Measurements from ENCODE around the gene SLC30A10.
"Not testable (repeated sequence)": the region's sequence is repeated elsewhere in the genome, so short reads cannot be mapped to it uniquely, and the experiment has no call there.

SLC30A10 gene

GRCh38 chr1:219927298-219927955 is 930 bp downstream of the SLC30A10 start:
- no peak for DNase-seq

GRCh38 chr1:219926363-219926998 is 1.9 kb downstream of the SLC30A10 start:
- no peak for DNase-seq

- DNase-seq = no peak
Measured at GRCh38 chr1:219924342-219924741, 4.0 kb downstream of the SLC30A10 start.

- no peak for DNase-seq
Measured at GRCh38 chr1:219917851-219918466, 10.4 kb downstream of the SLC30A10 start.

GRCh38 chr1:219917281-219917680 is 11.1 kb downstream of the SLC30A10 start:
- no peak for DNase-seq

GRCh38 chr1:219916257-219916656 is 12.1 kb downstream of the SLC30A10 start:
- no peak for DNase-seq

GRCh38 chr1:219913005-219913770 is 15.2 kb downstream of the SLC30A10 start:
- no peak for DNase-seq

GRCh38 chr1:219910716-219911115 is 17.6 kb downstream of the SLC30A10 start:
- no peak for DNase-seq

GRCh38 chr1:219909476-219909875 is 18.9 kb downstream of the SLC30A10 start:
- DNase-seq = no peak

GRCh38 chr1:219908170-219908569 is 20.2 kb downstream of the SLC30A10 start:
- DNase-seq = no peak

- DNase-seq = no peak
Measured at GRCh38 chr1:219907772-219908070, 20.6 kb downstream of the SLC30A10 start.

- DNase-seq = peak in 1 of 2 donors; percentile 47
Measured at GRCh38 chr1:219906924-219907771, 21.2 kb downstream of the SLC30A10 start.

GRCh38 chr1:219906565-219906923 is 21.8 kb downstream of the SLC30A10 start:
- DNase-seq = not testable (repeated sequence)

GRCh38 chr1:219905524-219905923 is 22.8 kb downstream of the SLC30A10 start:
- no peak for DNase-seq

- DNase-seq = no peak
Measured at GRCh38 chr1:219904934-219905333, 23.4 kb downstream of the SLC30A10 start.

GRCh38 chr1:219903353-219903871 is 24.9 kb downstream of the SLC30A10 start:
- DNase-seq = no peak

GRCh38 chr1:219902951-219903350 is 25.4 kb downstream of the SLC30A10 start:
- no peak for DNase-seq

GRCh38 chr1:219900882-219901281 is 27.5 kb downstream of the SLC30A10 start:
- DNase-seq = no peak

GRCh38 chr1:219900201-219900600 is 28.2 kb downstream of the SLC30A10 start:
- DNase-seq = no peak

GRCh38 chr1:219898375-219898774 is 30.0 kb downstream of the SLC30A10 start:
- no peak for DNase-seq

- DNase-seq = no peak
Measured at GRCh38 chr1:219897914-219898313, 30.4 kb downstream of the SLC30A10 start.

GRCh38 chr1:219892271-219892670 is 36.1 kb downstream of the SLC30A10 start:
- DNase-seq = not testable (repeated sequence)

GRCh38 chr1:219891846-219892245 is 36.5 kb downstream of the SLC30A10 start:
- not testable (repeated sequence) for DNase-seq
